ENCODE results near the gene EPS15.

DNA sequence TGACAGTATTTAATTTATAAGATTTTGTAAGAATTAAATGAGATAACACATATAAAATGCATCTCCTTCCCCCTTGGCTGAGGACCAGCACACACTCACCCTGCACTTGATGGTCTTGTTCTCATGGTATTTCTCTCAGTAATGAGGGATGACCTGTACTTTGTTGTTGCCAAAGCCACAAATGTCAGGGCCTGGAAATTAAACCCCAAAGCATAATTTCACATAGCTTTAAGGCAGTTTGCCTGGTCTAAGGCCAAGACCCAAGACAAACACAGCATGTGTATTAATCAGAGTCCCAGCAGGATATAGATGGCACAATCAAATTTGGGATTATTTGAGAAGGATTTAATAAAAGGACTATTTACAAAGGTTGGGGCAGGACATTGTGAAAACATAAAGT is 48.6 kb upstream of the EPS15 start:
- TF ChIP-seq EZH2phosphoT487 (IDR thresholded peaks at IDR 0.05; ENCODE audit: low read length) = no peak
- TF ChIP-seq, protein P1, sequence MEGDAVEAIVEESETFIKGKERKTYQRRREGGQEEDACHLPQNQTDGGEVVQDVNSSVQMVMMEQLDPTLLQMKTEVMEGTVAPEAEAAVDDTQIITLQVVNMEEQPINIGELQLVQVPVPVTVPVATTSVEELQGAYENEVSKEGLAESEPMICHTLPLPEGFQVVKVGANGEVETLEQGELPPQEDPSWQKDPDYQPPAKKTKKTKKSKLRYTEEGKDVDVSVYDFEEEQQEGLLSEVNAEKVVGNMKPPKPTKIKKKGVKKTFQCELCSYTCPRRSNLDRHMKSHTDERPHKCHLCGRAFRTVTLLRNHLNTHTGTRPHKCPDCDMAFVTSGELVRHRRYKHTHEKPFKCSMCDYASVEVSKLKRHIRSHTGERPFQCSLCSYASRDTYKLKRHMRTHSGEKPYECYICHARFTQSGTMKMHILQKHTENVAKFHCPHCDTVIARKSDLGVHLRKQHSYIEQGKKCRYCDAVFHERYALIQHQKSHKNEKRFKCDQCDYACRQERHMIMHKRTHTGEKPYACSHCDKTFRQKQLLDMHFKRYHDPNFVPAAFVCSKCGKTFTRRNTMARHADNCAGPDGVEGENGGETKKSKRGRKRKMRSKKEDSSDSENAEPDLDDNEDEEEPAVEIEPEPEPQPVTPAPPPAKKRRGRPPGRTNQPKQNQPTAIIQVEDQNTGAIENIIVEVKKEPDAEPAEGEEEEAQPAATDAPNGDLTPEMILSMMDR (IDR thresholded peaks at IDR 0.05; ENCODE audit: low read length) = no peak

All from MM.1S (cell line).